Natural killer cell (primary cell): ENCODE data around the gene RNF182. TPM values are rescaled to one million over a fixed set of nuclear protein-coding genes. Genes with fewer than 3 reads are reported as not detected.

Experiments used
- ATAC-seq, 3 donors: fragments of 150-1000 bp in 2 of 3; fragments of 200-7000 bp in 1 of 3; cut with Tn5 transposase; 1 replicate in 1 of 3; 2 replicates in 2 of 3; pipeline ENCODE4 v1.10.0; 2021; ENCODE audit warnings: mild to moderate bottlenecking in 2 of 3, moderate library complexity in 2 of 3
- DNase-seq, 2 donors: peaks; one replicate each; pipeline versions ENCODE4 v3.0.0 to v3.0.0-alpha.2; 2013 to 2021; ENCODE audit warnings: mixed read lengths in 1 of 2
- H3K27ac ChIP-seq: one replicate; pipeline ENCODE4 v1.5.1; 2013; ENCODE audit warnings: mild to moderate bottlenecking, low read length
- H3K27me3 ChIP-seq: one replicate; pipeline ENCODE4 v1.6.1; 2013; ENCODE audit warnings: low read length; ENCODE audit not compliant: control insufficient read depth, insufficient read depth
- H3K36me3 ChIP-seq: one replicate; pipeline ENCODE4 v1.6.1; 2013; ENCODE audit warnings: low read length; ENCODE audit not compliant: control insufficient read depth, insufficient read depth
- H3K4me1 ChIP-seq: one replicate; pipeline ENCODE4 v1.6.1; 2013; ENCODE audit warnings: low read length; ENCODE audit not compliant: control insufficient read depth, insufficient read depth
- H3K4me3 ChIP-seq: one replicate; pipeline ENCODE4 v1.5.1; 2013; ENCODE audit warnings: low read length
- H3K9me3 ChIP-seq: one replicate; pipeline ENCODE4 v1.6.1; 2013; ENCODE audit warnings: low read length; ENCODE audit not compliant: control insufficient read depth, insufficient read depth
- H3K27ac Mint-ChIP-seq, 2 donors: one replicate each; pipeline ENCODE4 v1.8.0; 2022; ENCODE audit warnings: mild to moderate bottlenecking in 2 of 2, mixed read lengths in 2 of 2, moderate library complexity in 1 of 2
- H3K27me3 Mint-ChIP-seq, 2 donors: one replicate each; pipeline ENCODE4 v1.8.0; 2022; ENCODE audit warnings: low read depth in 2 of 2, mixed read lengths in 2 of 2
- H3K36me3 Mint-ChIP-seq: one replicate; pipeline ENCODE4 v1.8.0; 2022; ENCODE audit warnings: mixed read lengths
- H3K4me1 Mint-ChIP-seq, 2 donors: one replicate each; pipeline ENCODE4 v1.8.0; 2022; ENCODE audit warnings: mixed read lengths in 2 of 2
- H3K4me3 Mint-ChIP-seq: one replicate; pipeline ENCODE4 v1.8.0; 2022; ENCODE audit warnings: mild to moderate bottlenecking, moderate library complexity, mixed read lengths
- H3K9me3 Mint-ChIP-seq, 2 donors: one replicate each; pipeline ENCODE4 v1.8.0; 2022; ENCODE audit warnings: mixed read lengths in 2 of 2
- WGBS: methylation state at CpG from one replicate; pipeline ENCODE4 v1.1.7; 2013; ENCODE audit warnings: missing lambda C conversion rate; ENCODE audit not compliant: insufficient coverage; 5-methylcytosine and 5-hydroxymethylcytosine counted together
- intact Hi-C: fragments of 100-400 bp; cut with micrococcal nuclease; formaldehyde crosslinking; loops from one replicate; pipeline ENCODE4 v1.14.2; 2022
- total RNA-seq, 4 donors: library from RNA; stranded (reverse); fragments of 120-200 nt in 1 of 4; gene quantifications; one replicate each; pipeline versions ENCODE4 v1.2.3 to v1.2.4, GENCODE V29; 2013 to 2022
- TF ChIP-seq, protein P1 (sequence below): fragments of 200-600 bp; IDR thresholded peaks from one replicate; pipeline ENCODE4 v1.8.0; 2022; ENCODE audit warnings: antibody characterized with exemption

Gene RNF182
- total RNA-seq, 3 donors from 2014 or later (not counting 1 experiment from before 2014, with no cell fraction given), result not detected

- TF ChIP-seq, protein P1, sequence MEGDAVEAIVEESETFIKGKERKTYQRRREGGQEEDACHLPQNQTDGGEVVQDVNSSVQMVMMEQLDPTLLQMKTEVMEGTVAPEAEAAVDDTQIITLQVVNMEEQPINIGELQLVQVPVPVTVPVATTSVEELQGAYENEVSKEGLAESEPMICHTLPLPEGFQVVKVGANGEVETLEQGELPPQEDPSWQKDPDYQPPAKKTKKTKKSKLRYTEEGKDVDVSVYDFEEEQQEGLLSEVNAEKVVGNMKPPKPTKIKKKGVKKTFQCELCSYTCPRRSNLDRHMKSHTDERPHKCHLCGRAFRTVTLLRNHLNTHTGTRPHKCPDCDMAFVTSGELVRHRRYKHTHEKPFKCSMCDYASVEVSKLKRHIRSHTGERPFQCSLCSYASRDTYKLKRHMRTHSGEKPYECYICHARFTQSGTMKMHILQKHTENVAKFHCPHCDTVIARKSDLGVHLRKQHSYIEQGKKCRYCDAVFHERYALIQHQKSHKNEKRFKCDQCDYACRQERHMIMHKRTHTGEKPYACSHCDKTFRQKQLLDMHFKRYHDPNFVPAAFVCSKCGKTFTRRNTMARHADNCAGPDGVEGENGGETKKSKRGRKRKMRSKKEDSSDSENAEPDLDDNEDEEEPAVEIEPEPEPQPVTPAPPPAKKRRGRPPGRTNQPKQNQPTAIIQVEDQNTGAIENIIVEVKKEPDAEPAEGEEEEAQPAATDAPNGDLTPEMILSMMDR, result no peak
- H3K27ac Mint-ChIP-seq, result no peak overlapping the region
- intact Hi-C loops, result no loop called here
- H3K27ac ChIP-seq, result no peak overlapping the region
- H3K36me3 ChIP-seq, result no peaks in the 10 kb centered on the region
- no peaks in the 10 kb centered on the region for H3K36me3 Mint-ChIP-seq
- ATAC-seq, result no peak
- H3K4me3 ChIP-seq, result no peak overlapping the region
- peaks cover 16 to 64% of the 10 kb centered on the region in 2 donors for H3K27me3 Mint-ChIP-seq
- peaks cover 12% of the 10 kb centered on the region for H3K27me3 ChIP-seq
- WGBS, result 88% methylated on average over 4 of the region's 4 CpGs
- H3K4me1 Mint-ChIP-seq, result no peaks in the 10 kb centered on the region
- H3K9me3 Mint-ChIP-seq, result no peaks in the 10 kb centered on the region
- no peak overlapping the region for H3K4me3 Mint-ChIP-seq
- DNase-seq, result no peak
- no peaks in the 10 kb centered on the region for H3K4me1 ChIP-seq
- H3K9me3 ChIP-seq, result no peaks in the 10 kb centered on the region
These were observed 55.8 kb downstream of the RNF182 start for GRCh38 chr6:13980534-13980933.

DNA sequence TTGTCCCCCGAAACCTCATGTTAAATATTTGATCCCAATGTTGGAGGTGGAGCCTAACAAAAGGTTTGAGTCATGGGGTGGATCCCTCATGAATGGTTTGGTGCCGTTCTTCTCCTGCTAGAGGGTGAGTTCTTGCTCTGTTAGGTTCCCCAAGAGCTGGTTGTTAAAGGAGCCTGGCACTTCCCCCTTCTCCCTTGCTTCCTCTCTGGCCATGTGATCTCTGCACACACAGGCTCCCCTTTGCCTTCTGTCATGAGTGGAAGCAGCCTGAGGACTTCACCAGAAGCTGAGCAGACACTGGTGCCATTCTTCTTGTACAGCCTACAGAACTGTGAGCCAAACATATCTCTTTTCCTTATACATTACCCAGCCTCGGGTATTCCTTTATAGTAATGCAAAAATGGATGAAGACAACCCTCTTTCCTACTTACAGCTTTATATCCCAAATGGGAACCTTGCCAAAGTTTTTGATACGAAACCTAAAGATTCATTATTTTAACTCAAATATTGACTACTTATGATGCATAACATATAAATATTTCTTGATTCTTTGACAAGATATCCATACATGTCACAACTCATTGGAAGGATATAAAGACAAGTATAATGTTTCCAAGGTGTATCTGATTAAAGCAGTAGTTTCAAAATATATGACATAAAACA lies 61.0 kb downstream of the RNF182 start:
- DNase-seq (no peak), ATAC-seq (no peak)
- Histone ChIP-seq H3K4me1 (no peaks in the 10 kb centered on the region), H3K27ac (no peak overlapping the region), H3K9me3 (no peaks in the 10 kb centered on the region), H3K36me3 (no peaks in the 10 kb centered on the region), H3K4me3 (no peak overlapping the region), H3K27me3 (peaks cover 11% of the 10 kb centered on the region)
- Mint-ChIP-seq H3K36me3 (no peaks in the 10 kb centered on the region), H3K27ac (no peak overlapping the region), H3K4me3 (no peak overlapping the region), H3K27me3 (peaks cover 25 to 64% of the 10 kb centered on the region in 2 donors), H3K4me1 (no peaks in the 10 kb centered on the region), H3K9me3 (no peaks in the 10 kb centered on the region)
- intact Hi-C loops, result no loop called here
- TF ChIP-seq, protein P1, result no peak
- WGBS, result 81% methylated on average over 4 of the region's 4 CpGs

DNA sequence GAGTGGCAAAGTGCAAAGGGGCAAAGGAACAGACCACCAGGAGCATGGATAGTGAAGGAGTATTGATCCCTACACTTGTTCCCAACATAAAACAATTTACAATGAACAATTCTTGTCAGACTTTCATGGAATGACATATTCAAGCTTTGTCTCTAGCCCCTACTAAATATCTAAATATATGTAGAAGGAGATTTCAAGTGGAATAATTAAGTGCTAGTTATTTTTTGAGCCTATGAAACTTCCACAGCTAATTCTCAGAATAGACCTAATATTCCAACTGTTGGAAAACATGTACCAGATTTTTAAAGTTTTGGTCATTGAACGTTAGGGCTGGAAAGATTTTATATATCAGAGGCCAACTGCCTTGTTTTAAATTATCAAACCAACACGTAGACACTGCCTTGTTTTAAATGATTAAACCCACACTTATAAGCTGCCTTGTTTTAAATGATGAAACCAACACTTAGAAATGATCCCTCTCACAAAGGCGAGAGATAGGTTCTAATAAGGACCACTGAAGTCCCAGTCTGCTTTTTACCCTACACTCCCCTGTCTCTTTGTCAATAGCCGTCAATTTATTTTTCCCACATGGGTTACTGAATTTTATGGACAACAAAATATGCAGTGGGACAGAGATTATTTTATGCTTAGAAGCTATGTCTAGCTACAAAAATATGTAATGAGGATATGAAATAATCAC lies 62.1 kb downstream of the RNF182 start:
- H3K27ac Mint-ChIP-seq, result no peak overlapping the region
- H3K9me3 ChIP-seq, result no peaks in the 10 kb centered on the region
- H3K27ac ChIP-seq, result no peak overlapping the region
- no peaks in the 10 kb centered on the region for H3K4me1 ChIP-seq
- no peaks in the 10 kb centered on the region for H3K9me3 Mint-ChIP-seq
- H3K27me3 Mint-ChIP-seq, result peaks cover 24 to 62% of the 10 kb centered on the region in 2 donors
- TF ChIP-seq, protein P1, result no peak
- intact Hi-C loops, result no loop called here
- no peaks in the 10 kb centered on the region for H3K4me1 Mint-ChIP-seq
- no peak for DNase-seq
- ATAC-seq, result no peak
- 86% methylated on average over 3 of the region's 4 CpGs for WGBS
- no peak overlapping the region for H3K4me3 Mint-ChIP-seq
- H3K27me3 ChIP-seq, result peaks cover 11% of the 10 kb centered on the region
- H3K36me3 Mint-ChIP-seq, result no peaks in the 10 kb centered on the region
- H3K4me3 ChIP-seq, result no peak overlapping the region
- no peaks in the 10 kb centered on the region for H3K36me3 ChIP-seq
